A673 (cell line): Measurements from ENCODE around the gene EML6. TPM values are rescaled to one million over a fixed set of nuclear protein-coding genes. Genes with fewer than 3 reads are reported as not detected.

Source experiments
- BruUV-seq: library from RNA; stranded (reverse); fragments of 400-500 nt; replicated peaks from 2 replicates; lab custom pipeline; 2021; lab: Mats Ljungman, UMichigan
- CTCF ChIA-PET: fragments of 300-600 bp; sonication (Branson Sonifier 250); formaldehyde crosslinking; loops from one replicate; lab custom pipeline; 2022; ENCODE audit warnings: antibody characterized with exemption; lab: Charles Lee
- POLR2A ChIA-PET: fragments of 300-600 bp; sonication (Branson Sonifier 250); formaldehyde crosslinking; loops from one replicate; lab custom pipeline; 2022; ENCODE audit warnings: antibody characterized with exemption; ENCODE audit not compliant: low non-redundant PET; lab: Charles Lee
- DNase-seq: peaks from one replicate; pipeline ENCODE4 v3.0.0-alpha.2; 2015; ENCODE audit warnings: low spot score
- H3K27ac ChIP-seq: fragments of 200-600 bp; sonication (generic); 2 replicates; pipeline ENCODE4 v1.5.1; 2016; ENCODE audit warnings: mixed run types, low read depth, mild to moderate bottlenecking, mixed read lengths, antibody characterized with exemption, low read length; ENCODE audit not compliant: poor library complexity, severe bottlenecking
- H3K27me3 ChIP-seq: fragments of 200-600 bp; sonication (generic); replicated peaks from 2 replicates; pipeline ENCODE4 v1.6.1; 2017; ENCODE audit warnings: mixed run types, low read depth, mild to moderate bottlenecking, mixed read lengths, antibody characterized with exemption, low read length; ENCODE audit not compliant: insufficient read depth, poor library complexity
- H3K36me3 ChIP-seq: fragments of 200-600 bp; sonication (generic); 2 replicates; pipeline ENCODE4 v1.6.1; 2016; ENCODE audit warnings: mixed run types, mild to moderate bottlenecking, mixed read lengths, antibody characterized with exemption, low read length; ENCODE audit not compliant: insufficient read depth, poor library complexity, severe bottlenecking
- H3K4me1 ChIP-seq: fragments of 200-600 bp; sonication (generic); 2 replicates; pipeline ENCODE4 v1.6.1; 2017; ENCODE audit warnings: mixed run types, mild to moderate bottlenecking, mixed read lengths, antibody characterized with exemption, low read length; ENCODE audit not compliant: insufficient read depth, poor library complexity, severe bottlenecking
- H3K4me3 ChIP-seq: fragments of 200-600 bp; sonication (generic); 2 replicates; pipeline ENCODE4 v1.5.1; 2016; ENCODE audit warnings: low read depth, mixed run types, mild to moderate bottlenecking, mixed read lengths, low read length; ENCODE audit not compliant: poor library complexity, severe bottlenecking
- H3K9me3 ChIP-seq: fragments of 200-600 bp; sonication (generic); 2 replicates; pipeline ENCODE4 v1.6.1; 2016; ENCODE audit warnings: mixed run types, low read depth, mild to moderate bottlenecking, mixed read lengths, antibody characterized with exemption, low read length; ENCODE audit not compliant: poor library complexity, severe bottlenecking
- EZH2 ChIP-seq: fragments of 200-600 bp; sonication (generic); IDR thresholded peaks from 2 replicates; pipeline ENCODE4 v1.6.1; 2017; ENCODE audit warnings: borderline replicate concordance, low read depth, mild to moderate bottlenecking, mixed read lengths, antibody characterized with exemption, low read length; ENCODE audit not compliant: poor library complexity, severe bottlenecking
- intact Hi-C: fragments of 100-400 bp; cut with micrococcal nuclease; formaldehyde crosslinking; loops from one replicate; pipeline ENCODE4 v1.10.0; 2022; ENCODE audit not compliant: unreplicated experiment
- total RNA-seq: library from RNA; stranded (reverse); gene quantifications from 2 replicates; pipeline ENCODE4 v1.2.3, GENCODE V29; 2021
- TF ChIP-seq, protein P1 (sequence below): fragments of 300-800, 200-600 bp; sonication (generic); conservative IDR thresholded peaks from 2 replicates; pipeline ENCODE4 v1.5.1; 2017; ENCODE audit warnings: low read depth, mild to moderate bottlenecking, antibody characterized with exemption, low read length, moderate library complexity, mixed read lengths

The EML6 gene
- total RNA-seq, 1 experiment from 2014 or later, result 1.9 TPM

DNA sequence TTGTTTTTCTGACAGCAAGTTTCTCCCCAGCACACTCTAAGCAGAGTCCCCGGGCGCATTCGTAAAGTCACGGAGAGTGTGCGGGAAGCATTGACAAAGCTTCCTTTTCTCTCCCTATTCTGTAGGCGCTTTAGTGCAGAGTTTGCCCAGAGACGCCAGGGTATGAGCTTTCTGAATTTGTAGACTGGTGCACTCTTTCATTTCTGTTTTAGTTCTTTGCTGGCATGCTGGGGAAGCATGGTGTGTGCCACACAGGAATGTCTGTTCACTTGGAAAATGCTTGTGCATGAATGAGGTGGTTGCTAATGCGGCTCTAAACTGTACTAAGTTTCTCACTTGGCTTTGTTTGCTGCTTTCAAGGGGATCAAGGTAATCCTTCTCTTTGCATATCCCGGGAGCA, 224.2 kb downstream of the EML6 start:
- Histone ChIP-seq H3K9me3 (no peaks in the 10 kb centered on the region), H3K27ac (no peak overlapping the region), H3K4me1 (peaks cover 4% of the 10 kb centered on the region), H3K4me3 (no peak overlapping the region), H3K27me3 (no peaks in the 10 kb centered on the region), H3K36me3 (no peaks in the 10 kb centered on the region)
- no peak for DNase-seq
- TF ChIP-seq, protein P1, sequence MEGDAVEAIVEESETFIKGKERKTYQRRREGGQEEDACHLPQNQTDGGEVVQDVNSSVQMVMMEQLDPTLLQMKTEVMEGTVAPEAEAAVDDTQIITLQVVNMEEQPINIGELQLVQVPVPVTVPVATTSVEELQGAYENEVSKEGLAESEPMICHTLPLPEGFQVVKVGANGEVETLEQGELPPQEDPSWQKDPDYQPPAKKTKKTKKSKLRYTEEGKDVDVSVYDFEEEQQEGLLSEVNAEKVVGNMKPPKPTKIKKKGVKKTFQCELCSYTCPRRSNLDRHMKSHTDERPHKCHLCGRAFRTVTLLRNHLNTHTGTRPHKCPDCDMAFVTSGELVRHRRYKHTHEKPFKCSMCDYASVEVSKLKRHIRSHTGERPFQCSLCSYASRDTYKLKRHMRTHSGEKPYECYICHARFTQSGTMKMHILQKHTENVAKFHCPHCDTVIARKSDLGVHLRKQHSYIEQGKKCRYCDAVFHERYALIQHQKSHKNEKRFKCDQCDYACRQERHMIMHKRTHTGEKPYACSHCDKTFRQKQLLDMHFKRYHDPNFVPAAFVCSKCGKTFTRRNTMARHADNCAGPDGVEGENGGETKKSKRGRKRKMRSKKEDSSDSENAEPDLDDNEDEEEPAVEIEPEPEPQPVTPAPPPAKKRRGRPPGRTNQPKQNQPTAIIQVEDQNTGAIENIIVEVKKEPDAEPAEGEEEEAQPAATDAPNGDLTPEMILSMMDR, result no peak
- no peak for TF ChIP-seq EZH2
- POLR2A ChIA-PET, result no interaction called here
- no TSS peak for BruUV-seq
- CTCF ChIA-PET, result no interaction called here
- intact Hi-C loops, result no loop called here

DNA sequence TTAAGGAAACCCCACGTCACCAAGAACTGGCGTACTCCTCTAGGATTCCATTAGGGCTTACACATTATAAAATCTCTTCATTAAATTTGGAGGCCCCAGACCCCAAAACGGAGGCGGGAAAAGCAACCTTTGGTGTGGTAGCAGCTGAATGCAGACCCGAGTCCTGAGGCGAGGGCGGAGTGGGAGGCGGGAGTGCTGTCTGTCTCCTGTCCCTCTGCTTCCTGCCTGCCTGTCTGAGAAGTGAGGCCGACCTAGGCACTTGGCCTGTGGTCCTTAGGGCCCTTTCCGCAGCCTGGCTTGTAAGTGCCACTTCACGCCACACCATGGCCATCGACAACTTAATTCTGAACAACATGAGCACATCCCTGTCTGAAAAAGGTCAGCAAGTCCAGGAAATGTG, 224.7 kb downstream of the EML6 start:
- Histone ChIP-seq H3K27ac (no peak overlapping the region), H3K4me3 (no peak overlapping the region), H3K4me1 (peaks cover 9% of the 10 kb centered on the region), H3K36me3 (no peaks in the 10 kb centered on the region), H3K9me3 (no peaks in the 10 kb centered on the region), H3K27me3 (no peaks in the 10 kb centered on the region)
- ChIA-PET POLR2A (no interaction called here), CTCF (no interaction called here)
- TF ChIP-seq EZH2, result no peak
- no TSS peak for BruUV-seq
- intact Hi-C loops, result no loop called here
- DNase-seq, result no peak

DNA sequence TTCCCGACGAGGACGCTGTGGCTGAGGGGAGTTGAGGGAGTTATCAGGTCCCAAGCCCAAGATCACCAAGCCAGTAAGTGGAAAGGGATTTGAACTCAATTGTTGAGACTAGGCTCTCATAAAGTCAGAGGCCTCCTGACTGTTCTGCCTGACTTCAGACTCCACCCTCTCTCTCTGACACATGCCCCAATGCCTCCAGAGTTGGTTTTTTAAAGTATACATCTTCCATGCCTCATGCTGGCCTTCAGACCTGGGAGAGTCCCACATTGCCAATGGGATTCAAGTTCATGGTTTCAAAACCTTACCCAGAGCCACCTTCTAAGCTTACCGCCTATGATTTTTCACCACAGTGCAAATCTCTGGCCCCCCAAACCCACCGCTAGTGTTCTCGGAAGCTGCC, 226.0 kb downstream of the EML6 start:
- DNase-seq, result no peak
- CTCF ChIA-PET, result no interaction called here
- H3K36me3 ChIP-seq, result no peaks in the 10 kb centered on the region
- intact Hi-C loops, result no loop called here
- H3K9me3 ChIP-seq, result no peaks in the 10 kb centered on the region
- no TSS peak for BruUV-seq
- POLR2A ChIA-PET, result no interaction called here
- no peak overlapping the region for H3K27ac ChIP-seq
- TF ChIP-seq, protein P1, result no peak
- TF ChIP-seq EZH2, result no peak
- peaks cover 9% of the 10 kb centered on the region for H3K4me1 ChIP-seq
- no peaks in the 10 kb centered on the region for H3K27me3 ChIP-seq
- no peak overlapping the region for H3K4me3 ChIP-seq

DNA sequence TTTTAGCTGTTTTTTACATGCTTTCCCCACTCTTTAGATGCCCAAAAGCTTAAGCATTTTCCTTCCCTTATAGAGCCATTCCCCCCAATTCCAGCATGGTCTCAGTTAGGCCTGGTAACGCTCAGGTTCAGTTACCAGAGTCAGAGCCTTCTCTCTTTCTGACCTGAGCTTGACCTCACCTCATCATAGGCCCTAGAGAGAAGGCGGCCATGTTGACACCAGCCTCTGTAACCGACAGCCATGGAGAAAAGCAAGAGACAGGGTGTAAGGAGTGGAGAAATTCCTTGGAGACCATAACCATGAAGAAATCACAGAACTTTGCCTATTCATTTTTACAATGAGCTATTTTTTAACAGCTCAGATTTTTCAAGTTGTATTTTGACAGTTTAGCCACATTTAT, 227.3 kb downstream of the EML6 start:
- Histone ChIP-seq H3K27me3 (no peaks in the 10 kb centered on the region), H3K4me1 (peaks cover 9% of the 10 kb centered on the region), H3K27ac (no peak overlapping the region), H3K4me3 (no peak overlapping the region), H3K36me3 (no peaks in the 10 kb centered on the region), H3K9me3 (no peaks in the 10 kb centered on the region)
- no peak for DNase-seq
- intact Hi-C loops, result no loop called here
- no peak for TF ChIP-seq EZH2
- TF ChIP-seq, protein P1, result no peak
- ChIA-PET POLR2A (no interaction called here), CTCF (no interaction called here)
- BruUV-seq, result no TSS peak
